Measurements from ENCODE around the gene COBL. TPM values are rescaled to one million over a fixed set of nuclear protein-coding genes. Genes with fewer than 3 reads are reported as not detected.

The COBL gene
- total and polyA plus RNA-seq, 2 of the 8 experiments (the other 6 are each of a cell fraction or from before 2014, with no cell fraction given): 13.8 to 40.4 TPM

DNA sequence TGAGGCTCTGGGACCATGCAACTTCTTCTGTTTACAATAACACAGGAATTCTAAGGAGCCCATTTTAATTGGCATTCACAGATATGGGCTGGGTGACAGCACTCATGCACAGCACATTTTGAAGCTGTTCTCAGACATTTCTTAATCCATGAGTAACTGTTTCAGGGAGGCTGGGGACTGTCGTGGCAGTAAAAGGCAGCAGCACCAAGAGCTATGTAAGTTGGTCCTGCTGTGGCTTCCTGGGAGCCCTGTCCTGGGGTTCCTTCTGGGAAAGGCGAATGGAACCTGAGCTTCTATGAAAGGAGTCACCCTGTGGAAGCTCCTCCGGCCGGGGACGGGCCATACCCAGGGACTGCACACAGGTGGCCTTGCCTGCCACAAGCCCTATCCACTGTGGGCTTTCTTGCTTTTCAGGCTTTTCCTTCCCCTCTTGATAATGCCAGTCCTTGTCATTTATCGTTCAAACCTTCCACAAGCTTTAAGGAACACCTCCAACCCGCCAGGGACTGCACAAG, 40.5 kb downstream of the COBL start (continued):
- TF ChIP-seq PHF8 (conservative IDR thresholded peaks at IDR 0.05; ENCODE audit: low read depth, low read length): no peak
- TF ChIP-seq SAP30 (IDR thresholded peaks at IDR 0.05; ENCODE audit: insufficient read depth, insufficient replicate concordance, low read length): no peak
- TF ChIP-seq, protein P1, sequence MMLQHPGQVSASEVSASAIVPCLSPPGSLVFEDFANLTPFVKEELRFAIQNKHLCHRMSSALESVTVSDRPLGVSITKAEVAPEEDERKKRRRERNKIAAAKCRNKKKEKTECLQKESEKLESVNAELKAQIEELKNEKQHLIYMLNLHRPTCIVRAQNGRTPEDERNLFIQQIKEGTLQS (IDR thresholded peaks at IDR 0.05; ENCODE audit: insufficient read depth, low read depth, low read length): no peak
